GM19099 (cell line): Measurements from ENCODE around the gene CACFD1.

Experiments
- POLR2A ChIP-seq: IDR thresholded peaks from 3 replicates; pipeline ENCODE4 v1.6.1; 2011; ENCODE audit warnings: low read depth; ENCODE audit not compliant: insufficient read length; ENCODE audit errors: extremely low read depth

Gene CACFD1

DNA sequence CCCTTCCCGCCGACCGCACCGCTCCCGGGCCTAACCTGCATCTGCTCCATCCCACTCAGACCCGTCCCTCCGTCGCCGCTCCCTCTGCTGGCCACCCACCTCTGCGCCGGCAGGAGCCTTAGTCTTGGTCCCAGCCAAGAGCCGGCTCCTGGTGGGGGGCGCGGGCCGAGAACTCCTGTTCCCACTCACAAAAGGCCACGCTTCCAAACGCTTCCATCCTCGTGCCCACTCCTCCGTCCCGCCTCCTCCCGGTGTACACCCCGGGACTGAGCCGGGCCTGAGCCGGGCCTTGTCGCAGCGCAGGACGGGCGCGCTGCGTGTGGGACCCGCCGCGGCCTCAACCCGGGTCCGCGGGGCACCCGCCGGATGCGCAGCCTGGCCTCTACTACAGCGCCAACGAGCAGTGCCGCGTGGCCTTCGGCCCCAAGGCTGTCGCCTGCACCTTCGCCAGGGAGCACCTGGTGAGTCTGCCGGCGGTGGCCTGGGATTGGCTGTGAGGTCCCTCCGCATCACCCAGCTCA is 30.1 kb upstream of the CACFD1 start:
- TF ChIP-seq POLR2A, result no peak

DNA sequence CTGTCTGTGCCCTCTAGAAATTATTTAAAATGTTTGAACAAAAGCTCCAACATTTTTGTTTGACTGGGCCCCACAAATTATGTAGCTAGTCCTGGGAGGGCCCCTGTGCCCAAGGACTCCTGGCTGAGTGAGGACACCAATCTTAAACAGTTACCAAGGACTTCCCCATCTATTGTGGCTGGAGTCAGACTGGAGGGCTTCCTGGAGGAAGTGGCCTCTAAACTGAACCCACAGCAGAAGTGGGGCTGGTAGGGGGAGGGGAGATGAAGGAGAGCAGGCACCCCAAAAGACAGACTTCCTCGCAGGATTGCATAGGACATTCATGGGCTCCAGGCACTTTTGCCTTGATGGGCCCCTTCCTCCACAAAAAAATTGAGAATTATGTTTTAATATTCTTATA is 29.5 kb upstream of the CACFD1 start:
- TF ChIP-seq POLR2A, result no peak

DNA sequence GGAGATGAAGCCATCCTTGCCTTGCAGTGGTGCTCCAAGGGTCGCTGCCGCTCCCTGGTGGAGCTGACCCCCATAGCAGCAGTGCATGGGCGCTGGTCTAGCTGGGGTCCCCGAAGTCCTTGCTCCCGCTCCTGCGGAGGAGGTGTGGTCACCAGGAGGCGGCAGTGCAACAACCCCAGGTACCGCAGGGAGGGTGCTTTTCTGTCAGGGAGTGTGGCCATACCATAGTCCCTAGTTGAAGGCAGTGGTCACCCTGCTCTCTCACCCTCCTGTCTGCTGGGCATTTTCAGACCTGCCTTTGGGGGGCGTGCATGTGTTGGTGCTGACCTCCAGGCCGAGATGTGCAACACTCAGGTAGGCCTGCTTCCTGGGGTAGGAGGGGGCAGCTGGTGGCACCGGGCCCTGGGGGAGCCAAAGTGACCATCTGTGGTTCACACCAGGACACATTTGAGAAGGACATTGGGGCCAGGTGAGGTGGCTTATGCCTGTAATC is 26.4 kb upstream of the CACFD1 start:
- no peak for TF ChIP-seq POLR2A

DNA sequence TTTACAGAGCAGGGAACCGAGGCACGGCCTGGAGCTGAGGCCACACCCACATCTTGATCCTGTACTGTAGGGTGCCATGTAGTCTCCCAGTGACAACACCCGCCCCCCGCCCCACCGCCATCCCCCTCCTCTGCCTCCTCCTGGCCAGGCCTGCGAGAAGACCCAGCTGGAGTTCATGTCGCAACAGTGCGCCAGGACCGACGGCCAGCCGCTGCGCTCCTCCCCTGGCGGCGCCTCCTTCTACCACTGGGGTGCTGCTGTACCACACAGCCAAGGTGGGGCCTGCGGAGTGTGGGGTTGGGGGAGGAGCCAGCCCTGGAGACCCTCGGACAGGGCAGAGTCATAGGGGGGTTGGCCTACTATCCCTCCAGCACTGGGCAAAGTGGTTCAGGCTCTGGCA is 23.1 kb upstream of the CACFD1 start:
- TF ChIP-seq POLR2A, result no peak

DNA sequence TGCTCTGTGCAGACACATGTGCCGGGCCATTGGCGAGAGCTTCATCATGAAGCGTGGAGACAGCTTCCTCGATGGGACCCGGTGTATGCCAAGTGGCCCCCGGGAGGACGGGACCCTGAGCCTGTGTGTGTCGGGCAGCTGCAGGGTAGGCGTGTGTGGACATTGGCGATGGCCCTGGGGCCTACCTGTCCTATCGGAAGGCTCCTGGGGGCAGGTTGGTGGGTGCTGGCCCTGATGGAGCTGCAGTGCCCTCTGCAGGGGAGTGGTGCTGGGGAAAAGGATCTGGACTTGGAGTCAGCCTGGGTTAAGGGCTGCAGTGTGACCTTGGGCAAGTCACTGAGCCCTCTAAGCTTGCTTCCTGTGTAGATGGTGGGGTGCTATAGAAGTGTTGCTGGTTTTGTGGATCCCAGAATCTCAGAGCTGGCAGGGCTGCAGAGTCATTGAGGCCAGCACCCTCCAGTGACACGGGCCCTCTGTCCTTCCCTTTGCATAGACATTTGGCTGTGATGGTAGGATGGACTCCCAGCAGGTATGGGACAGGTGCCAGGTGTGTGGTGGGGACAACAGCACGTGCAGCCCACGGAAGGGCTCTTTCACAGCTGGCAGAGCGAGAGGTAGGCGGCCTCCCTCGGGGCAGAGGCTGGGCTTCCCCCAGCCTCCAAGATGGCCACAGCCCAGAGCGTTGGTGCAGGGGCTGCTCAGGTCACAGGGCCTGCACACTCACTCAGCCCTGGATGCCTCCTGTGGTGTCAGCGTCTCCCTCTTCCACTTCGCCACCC is 21.8 kb upstream of the CACFD1 start:
- TF ChIP-seq POLR2A, result no peak

DNA sequence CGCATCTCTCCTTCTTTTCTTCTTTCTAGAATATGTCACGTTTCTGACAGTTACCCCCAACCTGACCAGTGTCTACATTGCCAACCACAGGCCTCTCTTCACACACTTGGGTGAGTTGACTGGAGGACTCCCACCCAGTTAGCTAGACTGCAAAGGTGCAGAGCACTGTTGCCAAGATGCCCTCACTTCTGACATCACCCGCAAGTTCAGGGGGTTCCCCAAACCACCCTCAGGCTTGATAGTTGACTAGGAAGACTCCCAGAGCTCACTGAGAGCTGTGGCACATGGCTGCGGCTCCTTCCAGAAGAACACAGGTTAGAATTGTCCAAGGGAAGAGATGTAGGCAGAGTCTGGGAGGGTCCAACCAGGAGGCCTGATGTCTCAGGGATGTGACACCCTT is 20.4 kb upstream of the CACFD1 start:
- TF ChIP-seq POLR2A, result no peak

DNA sequence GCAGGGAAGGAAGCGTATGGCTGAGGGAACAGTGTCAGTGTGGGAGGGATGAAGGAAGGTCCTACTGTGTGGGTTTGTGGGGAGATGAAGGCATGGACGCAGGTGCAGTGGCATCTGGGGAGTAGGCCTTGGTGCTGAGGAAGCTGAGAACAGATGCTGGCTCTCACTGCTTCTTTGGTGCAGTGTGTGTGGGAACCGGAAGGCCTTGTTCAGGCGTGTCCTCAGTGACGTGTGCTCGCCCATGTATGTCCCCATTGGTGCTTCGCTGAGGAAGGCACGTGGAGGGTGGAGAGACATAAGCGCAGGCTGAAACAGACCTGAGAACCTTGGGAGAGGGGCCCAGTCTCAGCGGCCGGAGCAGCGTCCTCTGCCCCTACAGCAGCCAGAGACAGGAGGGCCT is 18.9 kb upstream of the CACFD1 start:
- TF ChIP-seq POLR2A, result peak; percentile 38

DNA sequence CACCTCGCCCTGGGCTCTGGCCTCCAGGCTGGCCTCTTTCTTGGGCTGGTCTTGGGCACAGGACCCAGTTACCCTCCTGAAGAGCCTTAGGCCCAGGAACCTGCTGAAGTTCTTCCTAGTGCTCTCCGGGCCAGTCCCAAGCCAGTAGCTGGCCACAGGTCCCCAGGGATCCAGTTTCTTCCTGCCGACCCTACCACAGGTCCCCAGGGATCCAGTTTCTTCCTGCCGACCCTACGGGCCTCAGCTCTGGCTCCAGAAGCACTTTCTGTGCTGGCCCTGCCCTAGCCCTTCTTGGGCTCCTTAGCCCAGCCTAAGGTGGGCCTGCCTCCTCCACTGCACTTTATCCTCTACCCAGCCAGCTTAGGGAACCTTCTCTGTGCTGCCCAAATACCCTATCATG is 18.2 kb upstream of the CACFD1 start:
- no peak for TF ChIP-seq POLR2A

DNA sequence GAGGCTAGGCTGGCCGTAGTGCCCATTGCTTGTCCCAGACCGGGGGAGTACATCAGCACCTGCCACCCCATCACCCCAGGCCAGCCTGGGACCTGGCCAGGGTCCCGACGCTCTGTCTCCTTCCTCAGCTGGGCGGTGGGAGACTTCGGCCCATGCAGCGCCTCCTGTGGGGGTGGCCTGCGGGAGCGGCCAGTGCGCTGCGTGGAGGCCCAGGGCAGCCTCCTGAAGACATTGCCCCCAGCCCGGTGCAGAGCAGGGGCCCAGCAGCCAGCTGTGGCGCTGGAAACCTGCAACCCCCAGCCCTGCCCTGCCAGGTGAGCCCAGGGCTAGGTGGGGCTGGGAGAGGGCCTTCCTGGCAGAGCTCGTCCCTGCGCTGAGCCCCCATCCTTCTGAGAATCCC is 16.5 kb upstream of the CACFD1 start:
- no peak for TF ChIP-seq POLR2A

DNA sequence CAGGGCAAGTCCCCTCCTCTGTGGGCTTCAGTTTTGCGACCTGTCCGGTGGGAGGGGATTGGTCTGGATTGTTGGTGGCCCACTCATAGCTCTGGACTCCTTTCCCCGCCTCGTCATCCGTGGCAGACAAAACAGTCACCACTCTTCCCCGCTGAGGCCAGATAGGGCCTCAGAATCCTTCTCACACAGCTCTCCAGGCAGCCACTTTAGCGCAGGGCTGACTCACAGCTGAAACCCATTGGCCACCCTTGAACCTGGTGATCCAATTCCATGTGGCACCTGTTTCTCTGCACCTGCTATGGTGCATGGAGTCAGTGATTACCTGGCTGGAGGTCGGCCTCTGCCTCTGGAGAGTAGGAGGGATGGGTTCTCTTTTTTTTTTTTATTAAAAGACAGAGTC is 15.8 kb upstream of the CACFD1 start:
- TF ChIP-seq POLR2A, result no peak

DNA sequence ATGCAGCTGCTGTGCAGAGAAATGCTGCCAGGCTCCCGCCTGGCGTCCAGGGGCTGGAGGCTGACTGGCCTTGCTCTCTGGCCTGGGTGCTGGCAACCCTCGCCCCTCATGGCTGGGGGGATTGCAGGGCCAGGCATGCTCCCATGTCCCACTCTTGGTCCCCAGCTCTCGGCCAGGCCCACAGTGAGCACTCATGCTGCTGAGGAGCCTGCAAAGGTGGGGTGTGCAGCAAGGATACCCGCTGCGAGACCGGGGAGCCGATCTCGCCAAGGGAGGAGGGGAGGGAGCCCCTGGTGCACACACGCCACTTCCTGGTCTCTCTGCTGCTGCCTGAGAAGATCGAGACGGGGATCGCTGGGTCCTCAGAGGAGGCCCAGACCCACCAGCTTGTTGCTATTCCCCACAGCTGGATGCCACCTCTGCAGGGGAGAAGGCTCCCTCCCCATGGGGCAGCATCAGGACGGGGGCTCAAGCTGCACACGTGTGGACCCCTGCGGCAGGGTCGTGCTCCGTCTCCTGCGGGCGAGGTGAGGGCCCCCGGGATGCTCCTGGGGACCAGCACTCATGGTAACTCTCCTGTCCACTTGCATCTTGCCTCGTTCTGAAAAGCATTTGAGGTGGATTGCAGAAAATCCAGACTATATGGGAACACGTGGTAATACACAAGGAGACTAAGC is 14.3 kb upstream of the CACFD1 start:
- no peak for TF ChIP-seq POLR2A

DNA sequence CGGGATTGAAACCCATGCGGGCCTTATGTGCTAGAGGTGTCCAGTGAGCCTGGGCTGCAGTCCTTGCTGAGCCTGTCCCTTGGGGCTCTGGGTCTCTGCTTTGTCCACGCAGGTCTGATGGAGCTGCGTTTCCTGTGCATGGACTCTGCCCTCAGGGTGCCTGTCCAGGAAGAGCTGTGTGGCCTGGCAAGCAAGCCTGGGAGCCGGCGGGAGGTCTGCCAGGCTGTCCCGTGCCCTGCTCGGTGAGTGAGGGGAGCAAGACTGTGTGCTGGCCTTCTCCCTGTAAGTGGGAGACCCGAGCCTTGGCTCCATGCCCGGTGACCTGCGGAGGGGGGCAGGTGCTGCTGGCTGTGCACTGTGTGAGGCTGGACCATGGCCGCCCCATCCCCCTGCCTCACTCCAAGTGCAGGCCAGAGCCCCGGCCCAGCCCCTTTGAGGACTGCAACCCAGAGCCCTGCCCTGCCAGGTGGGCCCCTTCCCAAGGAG is 11.2 kb upstream of the CACFD1 start:
- TF ChIP-seq POLR2A, result no peak

DNA sequence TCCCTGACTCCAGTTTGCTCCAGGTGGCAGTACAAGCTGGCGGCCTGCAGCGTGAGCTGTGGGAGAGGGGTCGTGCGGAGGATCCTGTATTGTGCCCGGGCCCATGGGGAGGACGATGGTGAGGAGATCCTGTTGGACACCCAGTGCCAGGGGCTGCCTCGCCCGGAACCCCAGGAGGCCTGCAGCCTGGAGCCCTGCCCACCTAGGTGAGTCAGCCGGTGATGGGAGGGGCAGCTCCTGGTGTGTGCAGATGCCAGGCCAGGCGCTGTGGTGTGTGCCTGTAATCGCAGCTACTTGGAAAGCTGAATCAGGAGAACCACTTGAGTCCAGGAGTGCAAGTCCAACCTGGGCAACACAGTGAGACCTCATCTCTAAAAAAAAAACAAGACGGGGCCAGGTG is 10.0 kb upstream of the CACFD1 start:
- no peak for TF ChIP-seq POLR2A

DNA sequence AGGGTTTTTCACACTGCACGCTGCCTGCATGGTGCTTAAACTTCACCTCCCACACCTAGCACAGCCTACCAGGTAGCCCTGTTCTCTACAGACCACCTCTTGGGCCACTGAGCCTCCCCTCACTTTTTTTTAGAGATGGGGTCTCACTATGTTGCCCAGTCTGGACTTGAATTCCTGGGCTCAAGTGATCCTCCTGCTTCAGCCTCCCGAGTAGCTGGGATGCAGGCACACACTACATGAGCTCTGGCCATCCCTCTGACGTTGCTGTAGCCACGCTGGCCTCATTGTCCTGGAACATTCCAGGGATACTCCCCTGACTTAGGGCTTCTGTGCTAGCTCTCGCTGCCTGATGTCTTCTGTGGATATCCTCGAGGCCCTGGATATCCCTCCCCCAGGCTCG is 7.2 kb upstream of the CACFD1 start:
- TF ChIP-seq POLR2A, result no peak

DNA sequence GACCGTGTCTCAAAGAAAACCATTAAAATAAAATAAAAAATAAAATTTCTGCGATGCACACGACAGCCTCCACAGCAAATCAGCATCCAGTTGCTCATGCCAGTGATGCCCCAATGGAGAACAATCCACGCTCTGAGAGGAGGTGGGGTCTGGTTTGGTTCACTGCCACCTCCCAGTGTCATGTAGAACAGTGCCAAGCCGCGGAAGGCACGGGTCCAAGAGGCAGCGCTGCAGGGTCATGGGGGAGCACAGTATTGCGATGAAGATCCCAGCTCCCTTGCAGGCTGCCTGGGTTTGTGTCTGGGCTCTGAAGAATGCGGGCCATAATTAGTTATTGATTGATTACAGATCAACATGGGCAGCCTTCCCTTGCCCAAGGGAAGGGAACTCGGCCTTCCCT is 6.1 kb upstream of the CACFD1 start:
- no peak for TF ChIP-seq POLR2A

DNA sequence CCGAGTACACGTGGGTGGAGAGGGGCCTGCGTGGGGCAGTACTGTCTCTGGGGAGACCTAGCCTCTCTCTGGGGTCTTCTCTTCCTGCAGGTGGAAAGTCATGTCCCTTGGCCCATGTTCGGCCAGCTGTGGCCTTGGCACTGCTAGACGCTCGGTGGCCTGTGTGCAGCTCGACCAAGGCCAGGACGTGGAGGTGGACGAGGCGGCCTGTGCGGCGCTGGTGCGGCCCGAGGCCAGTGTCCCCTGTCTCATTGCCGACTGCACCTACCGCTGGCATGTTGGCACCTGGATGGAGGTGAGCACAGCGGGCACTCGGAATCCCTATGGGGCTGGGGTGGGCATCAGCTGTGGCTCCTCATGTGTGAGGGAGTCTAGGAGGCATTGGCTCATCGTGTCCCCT is 5.5 kb upstream of the CACFD1 start:
- TF ChIP-seq POLR2A, result no peak
